Ecto neural progenitor cell (in vitro differentiated cells): ENCODE measurements around the gene MAPK1IP1L.
"Not testable (repeated sequence)": the region's sequence is repeated elsewhere in the genome, so short reads cannot be mapped to it uniquely, and the experiment has no call there.

ENCODE experiments used
- DNase-seq: peaks from one replicate; pipeline ENCODE4 v3.0.0-alpha.2; 2018; ENCODE audit warnings: low spot score

The MAPK1IP1L gene

GRCh38 chr14:55051423-55052268, at the start of gene MAPK1IP1L:
TSS of gene MAPK1IP1L (plus strand) at chr14:55051647. CDS start at chr14:55061684, 10,037 bp downstream.
- peak; percentile 97 for DNase-seq

DNA sequence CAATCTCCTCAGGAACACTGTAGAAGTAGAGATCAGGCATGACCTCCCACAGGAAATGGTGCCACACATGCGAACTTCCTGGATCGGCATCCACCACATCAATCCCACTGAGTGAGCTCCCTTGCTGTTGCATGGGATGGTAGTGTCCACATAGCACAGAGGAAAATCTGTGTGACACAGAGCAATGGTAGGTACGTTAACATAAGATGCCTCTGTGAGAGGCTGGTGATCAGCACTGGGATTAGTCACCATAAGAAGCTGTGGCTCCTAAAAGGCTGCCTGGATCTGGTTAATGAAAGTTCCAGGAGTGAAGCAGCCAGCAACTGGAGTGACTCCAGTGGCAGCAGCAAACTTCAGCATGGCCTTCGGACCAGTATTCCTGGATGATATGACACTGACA, 46.4 kb upstream of the MAPK1IP1L start:
- no peak for DNase-seq

DNA sequence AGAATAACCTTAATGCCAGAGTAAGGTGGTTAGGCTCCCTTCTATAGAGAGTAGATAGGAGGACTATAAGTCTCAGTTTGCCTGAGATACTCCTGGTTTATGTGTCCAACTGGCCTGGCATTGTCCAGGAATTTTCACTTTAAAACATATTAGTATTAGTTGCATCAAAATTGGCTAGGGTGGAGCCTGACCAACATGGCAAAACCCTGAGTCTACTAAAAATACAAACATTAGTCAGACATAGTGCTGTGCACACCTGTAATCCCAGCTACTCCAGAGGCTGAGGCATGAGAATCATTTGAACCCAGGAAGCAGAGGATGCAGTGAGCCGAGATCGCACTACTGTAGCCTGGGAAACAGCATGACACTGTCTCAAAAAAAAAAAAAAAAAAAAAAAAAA, 36.4 kb upstream of the MAPK1IP1L start:
- DNase-seq, result no peak

- DNase-seq, result no peak
These were observed 31.4 kb upstream of the MAPK1IP1L start for GRCh38 chr14:55019968-55020554.

DNA sequence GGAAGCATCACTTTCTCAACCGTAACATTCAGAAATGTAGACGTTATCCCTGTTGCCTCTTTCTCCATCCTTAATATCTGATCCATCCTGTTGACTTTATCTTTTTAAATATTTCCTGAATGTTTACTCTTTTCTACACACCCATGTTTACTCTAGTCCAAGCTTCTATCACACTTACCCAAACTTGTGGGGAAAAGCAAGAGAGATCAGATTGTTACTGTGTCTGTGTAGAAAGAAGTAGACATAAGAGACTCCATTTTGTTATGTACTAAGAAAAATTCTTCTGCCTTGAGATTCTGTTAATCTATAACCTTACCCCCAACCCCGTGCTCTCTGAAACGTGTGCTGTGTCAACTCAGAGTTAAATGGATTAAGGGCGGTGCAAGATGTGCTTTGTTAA, 27.1 kb upstream of the MAPK1IP1L start:
- not testable (repeated sequence) for DNase-seq

DNA sequence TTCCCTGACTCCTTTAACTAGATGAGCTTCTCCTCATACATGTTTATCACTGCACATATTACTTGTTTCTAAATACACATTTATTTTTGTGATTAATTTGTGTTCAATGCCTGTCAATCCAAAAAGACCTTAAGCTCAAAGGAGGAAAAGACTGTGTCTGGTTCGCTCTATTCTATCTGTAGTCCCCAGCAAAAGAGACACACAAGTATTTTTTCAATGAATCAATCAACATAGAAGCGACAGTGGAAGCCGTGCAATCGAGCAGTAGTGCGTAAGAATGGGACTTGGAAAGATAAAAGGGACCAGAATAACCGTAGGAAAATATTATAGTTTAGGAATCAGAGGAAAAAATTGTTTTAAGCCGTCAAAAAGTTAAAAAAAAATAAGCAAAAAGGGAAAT, 25.5 kb upstream of the MAPK1IP1L start:
- no peak for DNase-seq

DNA sequence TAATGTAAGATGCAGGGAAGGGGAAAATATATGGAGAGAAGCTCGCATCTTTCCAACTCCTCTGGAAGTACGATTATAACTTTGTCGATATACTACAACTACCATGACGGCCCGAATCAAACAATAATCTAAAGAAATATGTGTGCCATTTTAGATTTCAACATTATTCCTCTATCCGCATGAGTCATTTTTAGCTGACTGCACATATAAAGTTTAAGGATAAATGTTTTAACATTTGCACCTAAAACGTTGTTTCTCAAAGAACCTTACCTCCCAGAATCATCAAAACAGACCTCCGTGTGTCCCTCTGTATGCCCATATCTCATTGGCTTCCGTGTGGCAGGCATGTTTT, 25.0 kb upstream of the MAPK1IP1L start:
- no peak for DNase-seq

- peak; percentile 97 for DNase-seq
These were observed 24.5 kb upstream of the MAPK1IP1L start, which contains the start of the genes SOCS4 and WDHD1 for GRCh38 chr14:55026793-55027561. TSS of gene SOCS4 (plus strand) at chr14:55027236. CDS start at chr14:55043042, 15,806 bp downstream. TSS of gene WDHD1 (minus strand) at chr14:55027099. CDS start at chr14:55026787, 312 bp downstream.

GRCh38 chr14:55028066-55028465, 23.4 kb upstream of the MAPK1IP1L start:
- no peak for DNase-seq

GRCh38 chr14:55028476-55028875, 23.0 kb upstream of the MAPK1IP1L start:
- no peak for DNase-seq

- no peak for DNase-seq
These were observed 20.3 kb upstream of the MAPK1IP1L start for GRCh38 chr14:55031190-55031589.

GRCh38 chr14:55037995-55038394, 13.5 kb upstream of the MAPK1IP1L start:
- not testable (repeated sequence) for DNase-seq

GRCh38 chr14:55038708-55039107, 12.7 kb upstream of the MAPK1IP1L start:
- no peak for DNase-seq

DNA sequence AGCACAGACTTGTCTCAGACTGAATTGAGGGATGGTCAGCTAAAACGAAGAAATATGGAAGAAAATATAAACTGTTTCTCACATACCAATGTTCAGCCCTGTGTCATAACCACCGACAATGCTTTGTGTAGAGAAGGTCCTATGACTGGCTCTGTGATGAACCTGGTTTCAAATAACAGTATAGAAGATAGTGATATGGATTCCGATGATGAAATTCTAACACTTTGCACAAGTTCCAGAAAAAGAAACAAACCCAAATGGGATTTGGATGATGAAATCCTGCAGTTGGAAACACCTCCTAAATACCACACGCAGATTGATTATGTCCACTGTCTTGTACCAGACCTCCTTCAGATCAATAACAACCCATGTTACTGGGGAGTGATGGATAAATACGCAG, 7.9 kb upstream of the MAPK1IP1L start:
- no peak for DNase-seq

DNA sequence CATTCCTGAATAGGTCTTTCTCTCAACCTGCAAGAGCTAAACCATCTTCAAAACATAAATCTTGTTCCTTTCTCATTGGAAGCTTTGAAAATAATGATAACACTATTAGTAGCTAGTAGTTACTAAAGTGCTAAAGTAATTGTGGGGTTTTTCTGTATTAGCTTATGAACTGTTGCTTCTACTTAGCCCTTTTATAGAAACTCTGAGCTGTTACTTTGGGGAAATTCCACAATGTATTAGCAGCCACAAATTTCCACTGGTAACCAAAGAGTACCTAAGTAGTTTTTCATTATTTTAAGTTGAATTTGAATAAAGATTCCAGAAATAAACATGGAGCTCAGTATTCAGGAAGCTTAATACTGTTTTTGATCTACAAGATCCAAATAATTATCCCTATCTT, 6.4 kb upstream of the MAPK1IP1L start:
- DNase-seq, result no peak

DNA sequence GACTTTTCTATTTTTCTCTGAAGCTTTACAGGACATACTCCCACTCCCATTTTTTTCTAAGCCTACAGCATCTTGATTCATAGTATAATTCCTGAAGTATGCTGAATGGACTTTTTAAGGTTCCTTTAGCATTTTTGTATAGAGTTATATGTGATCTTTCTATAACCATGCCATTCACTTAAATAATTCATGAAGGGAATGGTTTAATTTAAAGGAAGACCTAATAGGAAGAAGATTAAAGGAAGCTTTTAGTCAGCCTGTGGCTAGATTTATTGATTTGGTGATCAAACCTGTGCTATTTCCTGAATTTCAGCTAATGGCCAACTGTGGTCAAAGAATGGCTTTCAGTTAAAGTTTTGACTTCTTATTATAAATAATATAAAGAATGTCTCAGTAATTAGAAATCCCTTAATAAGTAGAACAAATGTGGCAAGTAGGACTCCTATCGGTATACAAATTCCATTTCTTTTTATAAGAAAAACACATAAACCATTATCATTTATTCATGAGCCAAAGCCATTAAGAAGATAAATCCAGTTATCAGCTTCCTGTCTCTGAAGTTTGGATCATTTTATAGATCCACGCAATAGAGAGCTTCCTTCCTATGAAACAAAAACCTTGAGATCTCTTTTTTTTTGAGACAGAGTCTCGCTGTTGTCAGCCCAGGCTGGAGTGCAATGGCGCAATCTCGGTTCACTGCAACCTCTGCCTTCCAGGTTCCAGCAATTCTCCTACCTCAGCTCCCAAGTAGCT, 4.0 kb upstream of the MAPK1IP1L start:
- no peak for DNase-seq

GRCh38 chr14:55048900-55049436, 2.5 kb upstream of the MAPK1IP1L start:
- DNase-seq, result no peak

DNA sequence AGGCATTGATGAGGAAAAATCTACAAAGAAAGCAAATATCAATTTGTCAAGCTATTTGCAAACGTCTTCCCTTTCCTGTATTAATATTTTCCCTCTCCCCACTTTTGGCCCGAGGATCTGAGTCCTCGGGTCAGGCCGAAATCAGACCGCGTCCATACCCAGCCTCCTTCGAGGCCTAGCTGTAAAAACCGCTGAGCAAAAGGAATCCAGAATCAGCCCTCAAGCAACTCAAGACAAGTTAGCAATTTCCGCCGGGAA, 353 bp upstream of the MAPK1IP1L start:
- DNase-seq, result no peak

GRCh38 chr14:55052269-55052930, 953 bp downstream of the MAPK1IP1L start:
- no peak for DNase-seq

DNA sequence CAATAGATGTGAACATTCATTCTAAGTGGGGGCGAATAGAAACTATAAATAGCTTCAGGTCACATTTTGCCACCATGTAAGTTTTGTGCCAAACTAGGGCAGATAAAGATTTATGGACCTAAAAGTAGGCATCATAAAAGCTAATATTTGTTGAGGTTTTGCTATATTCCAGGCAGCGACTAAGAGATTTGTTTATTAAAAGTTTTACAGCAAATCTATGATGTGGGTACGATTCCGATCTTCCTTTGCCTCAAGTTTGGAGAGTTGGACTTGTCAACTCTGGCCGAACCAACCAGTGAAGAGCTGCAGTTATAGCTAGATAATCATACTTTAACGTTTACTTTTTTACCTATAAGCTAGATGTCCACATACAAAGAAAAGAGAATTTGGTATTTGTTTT, 1.6 kb downstream of the MAPK1IP1L start:
- DNase-seq, result no peak

- DNase-seq, result no peak
These were observed 2.1 kb downstream of the MAPK1IP1L start for GRCh38 chr14:55053500-55053899.
